HG03159 (cell line): Measurements from ENCODE around the gene COP1.
A peak's percentile ranks its signal among the peaks of the same experiment; 100 is the strongest.
"Not testable (repeated sequence)": the region's sequence is repeated elsewhere in the genome, so short reads cannot be mapped to it uniquely, and the experiment has no call there.

Experiments used
- ATAC-seq: cut with Tn5 transposase; IDR thresholded peaks from one replicate; pipeline ENCODE4 v1.9.1; 2021; ENCODE audit warnings: mild to moderate bottlenecking, moderate library complexity; ENCODE audit not compliant: unreplicated experiment

COP1 gene

DNA sequence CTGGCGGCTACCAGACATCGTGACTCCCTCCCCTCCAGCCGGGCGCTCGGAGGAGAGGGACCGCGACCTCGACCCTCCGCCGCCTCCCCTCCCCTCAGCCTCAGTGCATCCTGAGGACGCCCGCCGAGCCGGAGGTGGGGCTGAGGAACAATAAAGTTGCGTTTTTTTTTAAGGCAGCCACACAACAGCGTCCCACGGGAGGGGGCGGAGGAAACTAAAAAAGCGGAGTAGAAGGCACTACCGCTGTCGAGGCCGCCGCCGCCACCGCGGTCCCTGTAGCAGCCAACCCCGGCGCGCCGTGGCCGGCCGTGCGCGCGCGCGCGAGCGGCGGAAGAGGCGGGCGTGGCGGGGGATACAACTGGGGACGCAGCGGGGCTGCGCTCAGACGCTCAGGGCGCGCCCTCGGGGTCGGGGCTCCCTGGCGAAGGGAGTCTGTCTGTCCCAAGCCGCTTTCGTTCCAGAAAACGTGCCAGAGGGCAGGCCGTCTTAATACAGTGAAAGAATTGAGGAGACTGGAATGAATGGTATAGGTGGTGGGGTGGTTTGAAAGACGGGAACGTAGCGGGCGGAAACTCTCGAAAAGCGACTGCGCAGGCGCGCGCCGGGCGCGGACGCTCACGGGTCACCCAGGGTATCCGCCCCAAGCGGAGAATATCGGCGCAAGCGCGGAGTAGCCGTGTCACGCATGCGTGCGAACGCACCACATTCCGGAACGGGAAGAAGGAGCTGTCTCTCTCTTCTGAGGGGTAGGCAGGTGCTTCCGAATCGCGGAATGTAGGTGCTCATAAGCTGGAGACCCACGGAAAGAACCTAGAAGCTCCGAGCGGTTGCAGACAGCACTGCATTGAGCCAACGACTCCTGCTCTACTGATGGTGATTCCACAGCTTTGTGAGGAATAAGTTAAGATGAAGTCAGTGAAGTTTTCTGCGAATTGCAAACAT is at the start of gene COP1:
Gene COP1, minus strand, starts transcription at position 326 of the 942 bp plus-strand sequence. Its CDS starts 308 bp downstream, at position 18.
- ATAC-seq: peak; percentile 80

DNA sequence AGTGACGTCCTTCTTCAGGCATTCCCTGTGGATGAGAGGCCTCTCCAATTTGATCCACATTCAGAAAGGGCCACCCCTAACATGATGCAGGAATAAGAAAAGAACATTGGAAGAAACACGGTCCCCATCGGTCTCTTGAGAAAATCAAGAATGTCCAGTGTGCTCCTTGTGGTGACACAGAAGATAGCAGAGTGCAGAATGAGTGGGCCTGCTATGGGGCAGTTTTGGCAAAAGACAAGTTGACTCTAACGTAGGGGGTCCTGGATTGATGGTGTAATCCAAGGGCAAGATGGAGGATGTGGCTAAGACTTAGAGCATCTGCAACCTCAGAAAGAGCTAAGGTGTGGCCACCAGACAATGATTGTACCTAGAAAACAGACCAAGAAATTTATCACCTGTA is 45.1 kb upstream of the COP1 start:
- no peak for ATAC-seq

DNA sequence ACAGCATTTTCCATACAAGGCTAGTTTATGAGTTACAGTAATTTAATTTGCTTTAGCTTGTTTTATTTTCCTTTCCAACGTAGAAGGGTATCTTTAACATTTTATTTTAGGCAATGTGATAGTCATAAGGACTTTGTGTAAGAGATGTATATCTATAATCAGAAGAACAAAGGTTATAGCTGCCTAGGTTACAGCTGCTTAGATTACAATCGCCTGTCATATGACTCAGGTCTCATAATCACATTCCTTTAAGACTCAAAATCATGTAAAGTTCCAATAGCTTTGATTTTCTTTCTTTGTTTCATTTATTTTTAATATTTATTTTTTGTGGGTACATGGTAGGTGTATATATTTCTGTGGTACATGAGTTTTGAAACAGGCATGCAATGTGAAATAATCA is 37.8 kb upstream of the COP1 start:
- ATAC-seq: no peak

DNA sequence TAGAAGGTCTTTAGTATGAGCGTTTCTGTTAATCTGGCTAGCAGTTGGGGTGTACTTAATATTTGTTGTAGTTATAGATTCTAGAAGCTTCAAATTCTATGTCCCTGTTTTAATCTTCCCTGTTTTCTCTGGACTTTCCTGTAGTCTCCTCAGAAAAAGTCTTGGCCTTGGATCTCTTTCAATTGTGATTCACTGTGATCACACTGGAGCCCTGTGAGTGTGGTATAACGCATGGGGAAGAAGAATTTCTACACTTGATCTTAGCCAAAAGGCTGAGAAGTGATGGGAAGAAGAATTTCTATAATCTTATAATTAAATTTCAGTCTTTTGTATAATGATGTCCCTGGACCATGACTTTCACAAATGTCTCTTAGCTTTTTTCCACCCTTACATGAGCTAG is 36.7 kb upstream of the COP1 start:
- no peak for ATAC-seq

DNA sequence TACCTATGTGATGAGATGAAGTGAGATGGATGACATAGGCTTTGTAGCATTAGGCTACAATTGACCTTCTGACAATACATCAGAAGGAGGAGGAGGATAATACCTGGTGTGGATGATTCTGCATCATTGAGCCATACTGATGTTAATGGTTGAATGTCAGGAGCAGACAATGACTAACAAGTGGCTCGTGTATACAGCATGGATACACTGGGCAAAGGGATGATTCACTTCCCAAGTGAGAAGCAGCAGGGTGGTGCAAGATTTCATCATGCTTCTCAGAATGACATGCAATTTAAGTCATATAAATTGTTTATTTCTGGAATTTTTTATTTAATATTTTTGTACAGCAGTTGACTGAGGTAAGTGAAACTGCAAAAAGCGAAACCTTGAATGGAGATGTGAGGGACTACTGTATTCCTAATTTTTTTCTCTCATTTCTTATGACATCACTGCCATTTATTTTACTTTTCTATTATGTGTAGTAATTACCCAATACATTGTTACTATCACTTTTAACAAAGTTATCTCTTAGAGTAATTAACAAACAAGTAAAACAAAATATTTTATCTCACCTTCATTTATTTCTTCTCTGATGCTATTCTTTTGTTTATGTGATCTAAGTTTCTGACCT is 34.4 kb upstream of the COP1 start:
- no peak for ATAC-seq

DNA sequence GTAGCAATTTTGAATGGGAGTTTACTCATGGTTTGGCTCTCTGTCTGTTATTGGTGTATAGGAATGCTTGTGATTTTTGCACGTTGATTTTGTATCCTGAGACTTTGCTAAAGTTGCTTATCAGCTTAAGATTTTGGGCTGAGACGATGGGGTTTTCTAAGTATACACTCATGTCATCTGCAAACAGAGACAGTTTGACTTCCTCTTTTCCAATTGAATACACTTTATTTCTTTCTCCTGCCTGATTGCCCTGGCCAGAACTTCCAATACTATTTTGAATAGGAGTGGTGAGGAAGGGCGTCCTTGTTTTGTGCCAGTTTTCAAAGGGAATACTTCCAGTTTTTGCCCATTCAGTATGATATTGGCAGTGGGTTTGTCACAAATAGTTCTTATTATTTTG is 26.6 kb upstream of the COP1 start:
- not testable (repeated sequence) for ATAC-seq

DNA sequence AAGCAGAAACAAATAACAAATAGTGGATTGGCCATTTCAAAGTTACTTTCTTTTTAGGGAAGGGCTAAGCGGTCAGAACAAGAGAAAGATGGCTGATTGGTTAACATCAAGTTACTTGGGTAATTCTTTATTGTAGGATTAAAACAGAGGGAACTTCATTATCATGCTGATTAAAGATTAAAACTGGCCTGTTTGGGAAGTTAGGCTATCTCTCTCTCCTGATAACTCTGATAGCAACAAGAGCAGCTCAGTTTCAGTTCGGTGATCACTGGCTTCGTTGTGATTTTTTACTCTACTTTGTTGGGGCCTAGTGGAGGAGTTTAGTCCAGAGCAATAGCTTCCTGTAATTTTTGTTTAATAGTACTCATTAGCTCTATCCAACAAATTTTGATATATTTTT is 20.5 kb upstream of the COP1 start:
- ATAC-seq: no peak

DNA sequence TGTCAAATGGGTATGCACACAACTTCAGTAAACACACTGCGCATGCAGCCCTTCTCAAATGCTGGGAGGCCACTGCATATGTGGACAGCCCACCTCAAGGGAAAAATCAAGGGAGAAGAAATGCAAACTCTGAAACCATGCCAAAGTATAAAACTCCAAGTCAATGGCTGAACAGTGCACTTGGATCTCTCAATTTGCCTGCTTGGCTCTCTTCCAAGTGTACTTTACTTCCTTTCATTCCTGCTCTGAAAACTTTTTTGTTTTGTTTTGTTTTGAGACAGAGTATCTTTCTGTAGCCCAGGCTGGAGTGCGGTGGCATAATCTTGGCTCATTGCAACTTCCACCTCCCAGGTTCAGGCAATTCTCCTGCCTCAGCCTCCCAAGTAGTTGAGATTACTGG is 18.8 kb upstream of the COP1 start:
- ATAC-seq: no peak

DNA sequence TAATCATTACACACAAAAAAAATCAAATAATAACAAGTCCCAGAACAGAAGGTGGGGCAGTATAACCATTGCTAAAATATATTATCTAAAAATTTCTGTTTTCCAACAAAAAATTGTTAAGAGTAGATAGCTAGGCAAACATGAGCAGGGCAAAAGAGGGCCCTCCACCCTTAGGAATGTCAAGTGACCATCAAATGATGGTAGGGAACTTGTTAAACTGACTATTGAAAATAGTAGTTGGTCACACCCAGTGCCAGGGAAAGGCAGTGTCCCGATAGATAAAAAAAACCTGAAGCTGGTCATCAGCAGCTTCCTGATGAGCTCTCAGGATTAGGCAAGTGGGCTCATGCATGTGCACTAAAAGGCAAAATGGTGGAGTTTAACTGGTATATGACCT is 18.4 kb upstream of the COP1 start:
- ATAC-seq: no peak

DNA sequence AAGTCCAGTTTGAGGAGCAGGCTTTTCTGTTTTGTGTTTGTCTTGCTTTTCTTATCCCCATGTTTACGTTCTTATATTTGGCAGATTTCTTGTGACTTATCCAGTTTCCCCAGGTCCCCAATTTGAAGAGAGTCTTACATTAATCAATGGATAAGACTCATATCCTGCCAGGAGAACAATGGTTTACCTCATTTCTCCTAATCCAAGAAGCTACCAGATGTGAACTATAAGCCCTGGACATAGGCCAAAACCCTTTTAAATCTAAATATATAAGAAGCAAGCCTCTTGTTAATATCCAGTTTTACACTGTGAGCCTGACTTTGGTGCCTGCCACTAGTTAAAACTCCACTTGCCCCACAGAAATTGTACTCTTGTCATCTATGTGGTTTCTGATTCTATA is 15.1 kb upstream of the COP1 start:
- no peak for ATAC-seq

DNA sequence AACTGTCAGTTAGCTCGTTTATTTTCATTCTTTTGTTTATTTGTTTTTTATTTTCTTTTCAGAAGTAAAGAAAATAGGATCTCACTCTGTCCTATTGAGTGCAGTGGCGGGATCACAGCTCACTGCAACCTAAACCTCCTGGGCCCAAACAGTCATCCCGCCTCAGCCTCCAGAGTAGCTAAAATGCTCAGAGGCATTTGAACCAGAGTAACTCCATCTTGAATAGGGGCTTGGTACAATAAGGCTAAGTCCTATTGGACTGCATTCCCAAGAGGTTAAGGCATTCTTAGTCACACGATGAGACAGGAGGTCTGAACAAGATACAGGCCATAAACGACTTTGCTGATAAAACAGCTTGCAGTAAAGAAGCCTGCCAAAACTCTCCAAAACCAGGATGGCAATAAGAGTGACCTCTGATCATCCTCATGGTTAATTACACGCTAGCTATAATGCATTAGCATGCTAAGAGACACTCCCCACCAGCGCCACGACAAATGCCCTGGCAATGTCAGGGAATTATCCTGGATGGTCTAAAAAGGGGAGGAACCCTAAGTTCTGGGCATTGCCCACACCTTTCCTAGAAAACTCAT is 13.1 kb upstream of the COP1 start:
- ATAC-seq: no peak

DNA sequence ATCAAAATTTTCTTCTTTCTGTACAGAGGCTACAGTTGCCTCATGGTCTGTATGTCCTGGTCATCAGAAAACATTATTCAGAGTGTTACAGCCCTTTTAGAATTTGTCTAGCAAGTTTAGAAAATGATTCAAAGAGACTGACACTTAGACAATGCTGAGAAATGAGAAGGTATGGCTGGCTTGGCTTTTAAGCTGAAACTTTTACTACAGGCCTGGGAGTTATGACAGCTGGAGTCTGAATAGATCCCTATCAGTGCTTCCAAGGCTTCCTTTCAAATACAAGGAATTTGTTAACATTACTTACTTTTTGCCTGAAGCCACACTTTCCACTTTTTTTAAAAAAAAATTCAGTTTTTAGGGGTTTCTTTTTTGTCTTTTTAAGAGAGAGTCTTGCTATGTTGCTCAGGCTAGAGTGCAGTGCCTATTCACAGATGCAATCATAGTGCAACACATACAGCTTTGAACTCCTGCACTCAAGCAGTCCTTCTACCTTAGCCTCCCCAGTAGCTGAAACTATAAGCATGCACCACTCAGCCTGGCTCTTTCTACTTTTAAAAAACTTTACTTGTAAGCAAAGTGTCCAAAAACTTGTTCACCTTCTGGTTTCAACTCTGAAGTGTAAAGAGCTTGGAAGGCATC is 10.5 kb upstream of the COP1 start:
- no peak for ATAC-seq

DNA sequence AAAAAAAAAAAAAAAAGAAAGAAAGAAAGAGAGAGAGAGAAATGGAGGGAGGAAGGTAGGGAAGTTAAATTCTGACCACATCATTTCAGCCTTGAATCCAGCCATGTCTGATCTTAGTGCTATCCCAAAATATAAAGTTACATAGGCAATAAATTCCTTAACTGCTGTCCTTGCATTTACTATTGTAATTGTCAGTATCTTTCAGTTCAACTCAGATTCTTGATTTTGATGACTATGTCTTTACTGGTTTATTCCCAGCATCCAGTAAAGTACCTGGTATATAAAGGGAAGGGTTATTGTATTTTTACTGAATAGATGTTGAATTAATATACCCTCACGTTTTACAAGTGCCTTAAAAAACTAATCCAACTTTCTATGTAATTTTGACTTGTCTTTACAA is 8.9 kb upstream of the COP1 start:
- no peak for ATAC-seq

DNA sequence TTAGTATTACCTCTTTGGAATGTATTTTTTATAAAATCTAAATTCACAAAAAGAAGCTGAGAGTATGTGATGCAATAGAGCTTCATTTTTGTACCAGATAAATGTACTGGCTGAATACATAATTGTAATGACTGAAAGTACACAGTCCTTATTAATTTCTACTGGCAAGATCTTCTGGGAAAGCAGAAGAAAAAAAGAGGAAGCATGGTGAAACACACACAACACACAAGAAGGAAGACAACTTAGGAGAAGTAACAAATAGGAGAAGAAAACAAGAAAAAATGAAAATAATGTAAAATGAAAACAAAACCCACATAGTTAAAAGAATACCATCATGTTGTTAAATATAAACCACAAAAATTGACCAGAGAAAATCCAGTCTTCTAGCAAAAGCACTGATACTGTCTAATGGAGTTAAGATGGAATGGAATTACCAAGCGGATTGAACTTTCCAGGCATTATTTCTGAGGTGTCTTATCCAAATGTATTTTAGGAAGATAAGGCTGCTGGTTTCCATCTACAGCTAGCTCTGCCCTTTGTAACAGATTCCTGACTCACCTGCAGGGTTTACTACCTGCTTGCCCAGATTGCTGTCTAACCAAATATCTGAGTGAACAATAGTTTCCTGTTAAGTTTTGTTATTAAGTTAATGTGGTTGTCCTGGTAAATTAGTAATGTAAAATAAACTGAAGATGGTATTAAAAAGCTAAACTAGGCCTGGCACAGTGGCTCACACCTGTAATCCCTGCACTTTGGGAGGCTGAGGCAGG is 4.5 kb upstream of the COP1 start:
- ATAC-seq: no peak

DNA sequence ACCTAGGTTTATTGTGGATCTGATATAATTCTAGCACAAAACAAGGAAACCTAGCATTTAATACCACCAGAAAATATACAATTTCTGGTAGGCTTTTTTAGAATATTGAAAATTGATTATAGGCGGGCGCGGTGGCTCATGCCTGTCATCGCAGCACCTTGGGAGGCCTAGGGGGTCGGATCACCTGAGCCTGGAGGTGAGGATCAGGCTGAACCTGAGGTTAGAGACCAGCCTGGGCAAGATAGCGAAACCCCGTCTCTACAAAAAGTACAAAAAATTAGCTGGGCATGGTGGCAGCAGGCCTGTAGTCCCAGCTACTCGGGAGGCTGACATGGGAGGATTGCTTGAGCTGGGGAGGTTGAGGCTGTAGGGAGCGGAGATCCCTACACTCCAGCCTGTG is 948 bp upstream of the COP1 start:
- no peak for ATAC-seq

DNA sequence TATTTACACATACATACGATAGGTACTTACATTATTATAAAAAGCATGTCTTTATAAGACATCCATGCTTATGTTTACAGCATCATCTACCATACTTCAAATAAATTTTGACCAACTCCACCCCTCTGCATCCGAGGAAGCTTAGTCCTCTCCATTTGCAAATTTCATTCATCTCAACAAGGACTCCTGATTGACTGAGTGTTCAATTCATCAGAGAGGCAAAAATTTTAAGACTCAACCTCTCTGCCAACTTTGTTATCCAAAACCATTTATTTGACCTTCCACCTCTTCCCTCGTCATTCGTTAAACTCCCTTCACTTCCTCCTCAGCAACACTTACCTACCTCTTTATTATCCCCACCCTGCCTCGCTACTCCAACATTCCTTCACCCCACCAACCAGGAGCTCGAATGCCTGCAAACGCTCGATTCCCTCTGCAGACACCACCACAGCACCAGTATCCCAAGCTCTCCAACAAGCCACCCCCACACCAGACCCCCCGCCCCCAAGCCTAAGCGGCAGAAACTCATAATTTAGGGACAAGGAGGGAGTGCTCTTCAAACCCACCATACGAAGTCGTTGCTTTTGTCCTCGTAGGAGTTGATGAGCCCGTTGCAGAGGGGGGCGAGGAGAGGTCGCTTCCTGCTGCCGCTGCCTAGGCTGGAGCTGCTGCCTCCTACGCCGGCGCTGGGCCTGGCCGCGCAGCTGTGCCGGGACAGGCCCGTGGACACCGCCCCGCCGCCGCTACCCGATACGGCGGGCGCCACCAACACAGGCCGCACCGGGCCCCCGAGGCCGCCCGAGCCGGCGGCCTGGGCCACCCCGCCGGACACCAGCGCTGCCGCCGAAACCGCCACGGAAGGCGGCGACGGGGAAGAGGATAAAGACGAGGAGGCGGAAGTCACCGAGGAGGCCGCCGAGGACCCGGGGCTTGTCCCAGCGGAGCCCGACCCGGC is 803 bp downstream of the COP1 start:
- peak; percentile 21 for ATAC-seq

DNA sequence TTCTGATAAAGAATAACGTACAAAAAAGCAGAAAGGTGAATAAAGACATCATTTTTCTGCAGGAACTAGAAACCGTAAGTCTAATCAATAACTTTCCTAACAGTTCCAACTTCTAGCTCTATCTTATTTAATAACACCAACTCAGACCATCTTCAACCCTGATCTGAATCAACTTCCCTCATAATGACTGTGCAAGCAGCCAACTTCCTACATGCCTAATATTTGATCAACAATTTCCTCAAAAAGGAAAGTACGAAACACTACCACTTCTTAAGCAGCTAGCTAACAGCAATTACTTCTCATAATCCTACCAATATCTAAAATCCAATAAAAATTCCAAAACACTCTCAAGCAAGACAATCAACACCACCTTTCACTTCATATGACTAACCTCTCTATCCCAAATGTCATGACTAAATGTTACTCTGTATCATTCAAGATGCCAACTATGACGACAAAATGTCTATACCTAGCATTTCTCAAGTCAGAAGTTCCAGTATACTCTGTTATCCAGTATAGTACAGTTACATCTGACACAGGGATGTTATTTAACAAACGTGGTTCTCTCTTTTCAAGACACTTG is 1.7 kb downstream of the COP1 start:
- ATAC-seq: no peak

DNA sequence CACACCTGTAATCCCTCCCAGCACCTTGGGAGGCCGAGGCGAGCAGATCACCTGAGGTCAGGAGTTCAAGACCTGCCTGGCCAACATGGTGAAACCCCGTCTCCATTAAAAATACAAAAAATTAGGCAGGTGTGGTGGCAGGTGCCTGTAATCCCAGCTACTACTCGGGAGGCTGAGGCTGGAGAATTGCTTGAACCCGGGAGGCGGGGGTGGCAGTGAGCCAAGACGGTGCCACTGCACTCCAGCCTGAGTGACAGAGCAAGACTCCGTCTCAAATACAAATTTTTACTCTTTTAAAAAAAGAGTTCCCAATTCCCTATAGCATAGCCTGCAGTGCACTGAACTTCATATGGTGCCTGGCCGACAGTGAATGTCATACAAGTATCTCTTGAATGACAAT is 2.4 kb downstream of the COP1 start:
- ATAC-seq: not testable (repeated sequence)

DNA sequence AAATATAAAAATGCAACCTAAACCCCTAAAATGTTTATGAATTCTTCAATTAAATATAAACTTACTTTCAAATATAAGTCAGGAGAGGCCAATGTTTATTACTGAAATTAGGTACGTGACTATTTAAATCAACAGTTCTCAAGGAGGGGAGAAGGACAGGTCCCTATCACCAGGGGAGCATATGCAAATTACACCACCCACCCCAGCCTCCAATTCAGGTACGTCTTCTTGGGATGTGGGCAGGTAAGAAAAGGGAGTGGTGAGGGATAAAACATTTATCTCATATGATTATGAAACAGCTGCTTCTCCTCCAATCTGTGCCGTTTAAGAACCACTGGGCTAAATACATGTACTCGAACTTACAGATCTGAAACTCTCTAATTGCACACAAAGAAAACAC is 3.4 kb downstream of the COP1 start:
- no peak for ATAC-seq
